GM23338 (cell line): Measurements from ENCODE around the gene ALDOA.

Source experiments
- EZH2phosphoT487 ChIP-seq: fragments of 200-600 bp; sonication (generic); IDR thresholded peaks from one replicate; pipeline ENCODE4 v1.8.1; 2018; ENCODE audit warnings: antibody characterized with exemption; ENCODE audit not compliant: unreplicated experiment
- TF ChIP-seq, protein P1 (sequence below), 2 experiments: fragments of 200-600 bp in 1 of 2; sonication (generic) in 1 of 2; conservative IDR thresholded peaks; 2 replicates each; pipeline versions ENCODE4 v1.5.1 to v1.6.1; 2016 to 2017; ENCODE audit warnings: antibody characterized with exemption in 2 of 2, low read depth in 2 of 2, mild to moderate bottlenecking in 2 of 2, moderate library complexity in 1 of 2

DNA sequence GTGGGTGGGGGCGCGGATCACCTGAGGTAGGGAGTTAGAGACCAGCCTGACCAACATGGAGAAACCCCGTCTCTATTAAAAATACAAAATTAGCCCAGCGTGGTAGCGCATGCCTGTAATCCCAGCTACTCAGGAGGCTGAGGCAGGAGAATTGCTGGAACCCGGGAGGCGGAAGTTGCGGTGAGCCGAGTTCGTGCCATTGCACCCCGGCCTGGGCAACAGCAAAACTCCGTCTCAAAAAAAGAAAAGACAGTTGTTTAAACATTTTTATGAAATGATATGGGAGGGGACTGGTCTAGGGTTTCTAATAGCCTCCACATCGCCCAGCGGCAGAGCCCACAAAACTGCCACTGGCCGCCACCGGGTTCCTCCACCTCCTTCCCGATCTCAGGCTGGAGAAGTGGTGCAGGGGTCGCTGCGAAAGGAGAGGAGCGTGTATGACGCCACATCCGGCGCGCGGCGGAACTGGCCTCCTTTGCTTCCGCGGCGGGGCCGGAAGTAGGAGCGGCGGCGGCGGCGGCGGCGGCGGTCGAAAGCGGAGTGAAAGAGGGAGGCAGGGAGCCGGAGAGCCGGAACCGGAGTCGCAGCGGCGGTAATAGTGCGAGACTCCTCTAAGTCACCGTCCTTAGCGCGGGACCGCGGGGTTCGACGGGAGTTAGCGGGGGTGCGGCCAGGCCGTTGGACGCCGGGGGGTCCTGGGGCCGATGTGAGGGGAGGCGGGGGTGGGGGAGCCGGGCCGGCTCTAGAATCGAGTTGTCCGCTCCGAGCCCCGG, 10.1 kb downstream of the ALDOA start, which contains the start of gene PPP4C:
- no peak for TF ChIP-seq EZH2phosphoT487
- TF ChIP-seq, protein P1, sequence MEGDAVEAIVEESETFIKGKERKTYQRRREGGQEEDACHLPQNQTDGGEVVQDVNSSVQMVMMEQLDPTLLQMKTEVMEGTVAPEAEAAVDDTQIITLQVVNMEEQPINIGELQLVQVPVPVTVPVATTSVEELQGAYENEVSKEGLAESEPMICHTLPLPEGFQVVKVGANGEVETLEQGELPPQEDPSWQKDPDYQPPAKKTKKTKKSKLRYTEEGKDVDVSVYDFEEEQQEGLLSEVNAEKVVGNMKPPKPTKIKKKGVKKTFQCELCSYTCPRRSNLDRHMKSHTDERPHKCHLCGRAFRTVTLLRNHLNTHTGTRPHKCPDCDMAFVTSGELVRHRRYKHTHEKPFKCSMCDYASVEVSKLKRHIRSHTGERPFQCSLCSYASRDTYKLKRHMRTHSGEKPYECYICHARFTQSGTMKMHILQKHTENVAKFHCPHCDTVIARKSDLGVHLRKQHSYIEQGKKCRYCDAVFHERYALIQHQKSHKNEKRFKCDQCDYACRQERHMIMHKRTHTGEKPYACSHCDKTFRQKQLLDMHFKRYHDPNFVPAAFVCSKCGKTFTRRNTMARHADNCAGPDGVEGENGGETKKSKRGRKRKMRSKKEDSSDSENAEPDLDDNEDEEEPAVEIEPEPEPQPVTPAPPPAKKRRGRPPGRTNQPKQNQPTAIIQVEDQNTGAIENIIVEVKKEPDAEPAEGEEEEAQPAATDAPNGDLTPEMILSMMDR (conservative IDR thresholded peaks at IDR 0.05; ENCODE audit: low read depth in 2 of 2): no peak; a peak in 1 of 4 replicates
